ENCODE measurements around the gene SLC1A5.
A peak's percentile ranks its signal among the peaks of the same experiment; 100 is the strongest.
"Not testable (repeated sequence)": the region's sequence is repeated elsewhere in the genome, so short reads cannot be mapped to it uniquely, and the experiment has no call there.

Gene SLC1A5

GRCh38 chr19:46802152-46802551 is 13.8 kb upstream of the SLC1A5 start:
- no peak for DNase-seq (ENCODE audit: low read depth in 2 of 3, low spot score in 1 of 3)

GRCh38 chr19:46798713-46799112 is 10.3 kb upstream of the SLC1A5 start:
- no peak for DNase-seq (ENCODE audit: low read depth in 2 of 3, low spot score in 1 of 3)

DNA sequence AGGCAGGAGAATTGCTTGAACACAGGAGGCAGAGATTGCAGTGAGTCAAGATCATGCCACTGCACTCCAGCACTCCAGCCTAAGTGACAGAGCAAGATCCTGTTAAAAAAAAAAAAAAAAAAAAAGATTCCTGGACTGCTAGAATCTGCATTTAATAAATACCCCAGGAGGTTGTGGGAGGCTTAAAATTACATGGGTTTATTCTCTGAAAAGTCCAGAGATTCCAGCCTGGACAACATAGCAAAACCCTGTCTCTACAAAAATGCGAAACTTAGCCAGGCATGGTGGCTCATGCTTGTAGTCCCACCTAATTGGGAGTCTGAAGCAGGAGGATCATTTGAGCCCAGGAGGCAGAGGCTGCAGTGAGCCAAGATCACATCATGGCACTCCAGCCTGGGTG is 9.5 kb upstream of the SLC1A5 start:
- DNase-seq (ENCODE audit: low read depth in 2 of 3, low spot score in 1 of 3) = no peak

GRCh38 chr19:46791944-46792343 is 3.5 kb upstream of the SLC1A5 start:
- DNase-seq (ENCODE audit: low read depth in 2 of 3, low spot score in 1 of 3) = no peak

GRCh38 chr19:46789371-46789770 is 977 bp upstream of the SLC1A5 start:
- no peak for DNase-seq (ENCODE audit: low read depth in 2 of 3, low spot score in 1 of 3)

- DNase-seq (ENCODE audit: low read depth in 2 of 3, low spot score in 1 of 3) = no peak
Observed at GRCh38 chr19:46788968-46789338, 559 bp upstream of the SLC1A5 start.

DNA sequence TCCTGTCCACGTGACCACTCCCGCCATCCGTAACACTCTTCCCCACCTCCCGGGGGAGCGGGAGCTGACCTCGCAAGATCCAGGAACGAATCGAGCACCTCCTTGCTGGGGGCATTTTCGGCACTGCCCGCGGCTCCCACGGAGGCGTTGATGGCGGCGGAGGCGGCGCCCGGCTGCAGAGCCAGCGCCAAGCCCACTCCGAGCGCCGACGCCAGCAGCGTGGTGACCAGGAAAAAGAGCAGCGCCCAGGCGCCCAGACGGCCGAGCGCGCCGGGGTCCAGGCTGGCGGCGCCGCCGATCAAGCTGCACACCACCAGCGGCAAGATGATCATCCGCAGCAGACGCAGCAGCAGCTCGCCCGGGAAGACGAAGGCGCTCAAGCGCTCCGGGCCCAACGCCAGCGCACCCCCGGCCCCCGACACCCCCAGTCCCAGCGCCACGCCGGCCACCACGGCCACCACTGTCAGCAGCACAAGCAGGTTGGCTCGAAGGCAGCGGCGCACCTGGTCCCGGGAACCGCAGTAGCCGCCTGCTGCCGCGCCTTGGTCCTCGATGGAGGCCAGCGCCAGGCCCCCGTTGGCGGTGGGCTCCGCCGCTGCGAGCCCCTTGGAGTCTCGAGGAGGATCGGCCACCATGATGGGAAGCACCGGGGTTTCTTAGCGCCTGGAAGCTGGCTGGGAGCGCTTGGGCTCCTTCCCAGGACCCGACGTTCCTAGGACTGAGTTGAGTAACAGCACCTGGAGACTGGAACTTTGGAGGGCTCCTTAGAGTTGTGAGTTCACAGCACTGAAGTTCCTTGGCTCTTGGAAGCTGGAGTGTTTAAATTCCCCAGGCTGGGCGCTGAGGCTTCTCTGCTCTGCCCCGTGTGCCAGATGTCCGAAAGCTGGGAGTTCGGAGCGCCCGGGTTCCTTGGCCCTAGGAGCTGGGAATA is 798 bp downstream of the SLC1A5 start:
- peak in 2 of 3 donors; percentile 12 to 35 for DNase-seq (ENCODE audit: low read depth in 2 of 3, low spot score in 1 of 3)

- DNase-seq (ENCODE audit: low read depth in 2 of 3, low spot score in 1 of 3) = no peak
Observed at GRCh38 chr19:46787040-46787330, 1.4 kb downstream of the SLC1A5 start.

GRCh38 chr19:46786236-46787039 is 2.0 kb downstream of the SLC1A5 start:
- DNase-seq (ENCODE audit: low read depth in 2 of 3, low spot score in 1 of 3) = peak; percentile 76 to 82 (median 81)

DNA sequence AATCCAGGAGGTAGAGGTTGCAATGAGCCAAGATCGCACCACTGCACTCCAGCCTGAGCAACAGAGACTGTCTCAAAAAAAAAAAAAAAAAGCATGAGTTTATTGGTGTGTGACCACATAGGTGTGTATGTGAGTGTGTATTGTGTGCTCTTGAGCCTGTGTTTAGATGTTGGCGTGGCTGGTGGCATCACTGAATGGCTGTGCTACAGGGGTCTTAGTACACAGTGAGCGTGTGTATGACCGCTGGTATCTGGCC is 2.5 kb downstream of the SLC1A5 start:
- no peak for DNase-seq (ENCODE audit: low read depth in 2 of 3, low spot score in 1 of 3)

DNA sequence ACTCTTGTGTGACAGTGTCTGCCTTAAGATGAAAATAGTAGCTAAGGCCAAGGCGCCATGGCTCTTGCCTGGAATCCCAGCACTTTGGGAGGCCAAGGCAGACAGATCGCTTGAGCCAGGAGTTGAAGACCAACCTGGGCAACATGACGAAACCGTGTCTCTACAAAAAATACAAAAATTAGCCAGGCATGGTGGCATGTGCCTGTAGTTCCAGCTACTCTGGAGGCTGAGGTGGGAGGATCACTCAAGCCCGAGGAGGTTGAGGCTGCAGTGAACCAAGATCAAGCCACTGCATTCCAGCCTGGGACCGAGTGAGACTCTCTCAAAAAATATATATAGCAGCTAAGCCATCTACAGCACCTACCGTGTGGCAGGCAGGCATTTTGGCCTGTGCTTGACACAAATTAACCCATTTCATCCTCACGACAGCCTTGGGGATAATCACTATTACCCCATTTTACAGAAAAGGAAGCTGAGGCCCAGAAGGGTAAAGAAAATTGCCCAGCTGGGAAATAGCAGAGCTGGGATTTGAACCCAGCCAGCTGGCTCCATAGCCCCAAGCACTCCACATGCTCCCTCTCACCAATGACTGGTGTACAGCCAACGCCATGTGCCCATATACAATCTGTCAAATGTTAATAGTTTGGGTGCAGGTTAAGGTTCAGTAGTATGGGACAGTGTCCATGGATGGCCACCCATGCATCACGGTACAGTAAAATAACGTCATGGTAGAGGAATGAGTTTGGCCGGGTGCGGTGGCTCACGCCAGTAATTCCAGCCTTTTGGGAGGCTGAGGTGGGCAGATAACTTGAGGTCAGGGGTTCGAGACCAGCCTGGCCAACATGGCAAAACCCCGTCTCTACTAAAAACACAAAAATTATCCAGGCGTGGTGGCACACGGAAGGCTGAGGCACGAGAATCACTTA is 3.1 kb downstream of the SLC1A5 start:
- DNase-seq (ENCODE audit: low read depth in 2 of 3, low spot score in 1 of 3) = no peak

GRCh38 chr19:46784262-46785053 is 3.9 kb downstream of the SLC1A5 start:
- DNase-seq (ENCODE audit: low read depth in 2 of 3, low spot score in 1 of 3) = peak; percentile 47 to 69 (median 68)

- no peak for DNase-seq (ENCODE audit: low read depth in 2 of 3, low spot score in 1 of 3)
Observed at GRCh38 chr19:46783670-46784069, 4.7 kb downstream of the SLC1A5 start.

- no peak for DNase-seq (ENCODE audit: low read depth in 2 of 3, low spot score in 1 of 3)
Observed at GRCh38 chr19:46782355-46783019, 5.9 kb downstream of the SLC1A5 start.

DNA sequence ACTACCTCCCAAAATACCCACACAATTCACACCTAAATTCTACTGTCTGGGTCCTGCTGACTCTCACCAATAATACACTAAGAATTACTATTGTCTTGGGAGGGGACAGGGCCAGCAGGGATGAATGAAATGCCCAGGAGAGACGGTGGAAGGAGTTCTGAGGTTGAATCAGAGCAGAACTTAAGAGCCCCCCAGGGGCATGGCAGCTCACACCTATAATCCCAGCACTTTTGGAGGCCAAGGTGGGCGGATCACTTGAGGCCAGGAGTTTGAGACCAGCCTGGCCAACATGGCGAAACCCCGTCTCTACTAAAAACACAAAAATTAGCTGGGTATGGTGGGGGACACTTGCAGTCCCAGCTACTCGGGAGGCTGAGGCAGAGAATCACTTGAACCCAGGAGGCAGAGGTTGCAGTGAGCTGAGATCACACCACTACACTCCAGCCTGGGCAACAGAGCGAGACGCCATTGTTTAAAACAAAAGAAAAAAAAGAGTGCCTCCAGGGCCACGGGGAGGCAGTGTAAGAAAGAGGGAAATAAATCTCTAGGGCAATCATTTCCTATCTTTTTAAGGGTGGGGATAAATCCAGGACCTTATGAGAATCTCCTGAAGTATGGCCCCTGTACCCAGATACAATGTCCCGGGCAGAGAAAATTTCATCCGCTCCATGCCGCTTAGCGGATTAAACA is 10.3 kb downstream of the SLC1A5 start:
- DNase-seq (ENCODE audit: low read depth in 2 of 3, low spot score in 1 of 3) = not testable (repeated sequence)

- DNase-seq (ENCODE audit: low read depth in 2 of 3, low spot score in 1 of 3) = no peak
Observed at GRCh38 chr19:46776927-46777911, 11.2 kb downstream of the SLC1A5 start.

GRCh38 chr19:46775642-46776258 is 12.6 kb downstream of the SLC1A5 start:
- DNase-seq (ENCODE audit: low read depth in 2 of 3, low spot score in 1 of 3) = no peak

DNA sequence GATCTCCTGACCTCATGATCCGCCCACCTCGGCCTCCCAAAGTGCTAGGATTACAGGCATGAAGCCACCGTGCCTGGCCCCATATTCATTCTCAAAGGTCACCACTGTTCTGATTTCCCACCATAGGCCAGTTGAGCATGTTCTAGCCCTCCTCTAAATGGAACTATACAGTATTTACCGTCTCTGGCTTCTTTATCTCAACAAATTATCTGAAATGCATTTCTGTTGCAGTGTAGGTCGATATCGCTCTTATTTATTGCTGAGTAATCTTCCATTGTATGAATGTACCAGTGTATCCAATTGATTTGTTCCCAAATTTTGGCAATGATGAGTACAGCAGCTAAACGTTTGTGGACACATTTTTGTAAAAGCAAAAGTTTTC is 15.4 kb downstream of the SLC1A5 start:
- no peak for DNase-seq (ENCODE audit: low read depth in 2 of 3, low spot score in 1 of 3)
